HL-60 (cell line): ENCODE measurements around the gene EEF1AKMT3.

ENCODE experiments used
- DNase-seq, 2 experiments: peaks; one replicate each; pipeline ENCODE4 v3.0.0-alpha.2; 2010 to 2020; ENCODE audit warnings: low read depth in 1 of 2, low spot score in 1 of 2
- H3K27ac ChIP-seq: fragments of 250-450 bp; sonication (Bioruptor Pico); replicated peaks from 2 replicates; pipeline ENCODE4 v1.5.1; 2020; ENCODE audit warnings: mild to moderate bottlenecking, moderate library complexity
- H3K27me3 ChIP-seq: fragments of 250-450 bp; sonication (Bioruptor Pico); 2 replicates; pipeline ENCODE4 v1.5.1; 2021; ENCODE audit warnings: mild to moderate bottlenecking, moderate library complexity; ENCODE audit not compliant: insufficient read depth, poor library complexity, severe bottlenecking
- H3K4me3 ChIP-seq: replicated peaks from 2 replicates; pipeline ENCODE4 v1.5.1; 2011; ENCODE audit warnings: mild to moderate bottlenecking, control low read depth, low read length; ENCODE audit not compliant: insufficient read depth
- CTCF ChIP-seq: IDR thresholded peaks from one replicate; pipeline ENCODE4 v1.5.1; 2011; ENCODE audit warnings: low read length, control low read depth, inconsistent platforms; ENCODE audit not compliant: insufficient read depth
- GABPA ChIP-seq: IDR thresholded peaks from 2 replicates; pipeline ENCODE4 v1.6.1; 2012; ENCODE audit warnings: low read depth
- POLR2AphosphoS5 ChIP-seq: IDR thresholded peaks from 2 replicates; pipeline ENCODE4 v1.6.1; 2012; ENCODE audit warnings: low read depth
- REST ChIP-seq: IDR thresholded peaks from 2 replicates; pipeline ENCODE4 v1.6.1; 2012; ENCODE audit warnings: low read depth; ENCODE audit not compliant: insufficient replicate concordance
- SPI1 ChIP-seq: IDR thresholded peaks from 2 replicates; pipeline ENCODE4 v1.6.1; 2012; ENCODE audit warnings: low read depth, mild to moderate bottlenecking, borderline replicate concordance

Gene EEF1AKMT3

GRCh38 chr12:57826966-57827365 is 54.6 kb downstream of the EEF1AKMT3 start:
- Histone ChIP-seq H3K4me3 (no peak overlapping the region), H3K27me3 (no peaks in the 10 kb centered on the region), H3K27ac (no peak overlapping the region)
- TF ChIP-seq SPI1 (no peak), GABPA (no peak), REST (no peak), CTCF (no peak), POLR2AphosphoS5 (no peak)
- no peak for DNase-seq

GRCh38 chr12:57829025-57829777 is 56.8 kb downstream of the EEF1AKMT3 start:
- no peaks in the 10 kb centered on the region for H3K27me3 ChIP-seq
- no peak overlapping the region for H3K27ac ChIP-seq
- no peak overlapping the region for H3K4me3 ChIP-seq
- DNase-seq = peak; percentile 27 to 52
- TF ChIP-seq REST = no peak
- TF ChIP-seq GABPA = no peak
- no peak for TF ChIP-seq CTCF
- TF ChIP-seq POLR2AphosphoS5 = no peak
- TF ChIP-seq SPI1 = no peak

GRCh38 chr12:57830393-57830792 is 58.0 kb downstream of the EEF1AKMT3 start:
- Histone ChIP-seq H3K27ac (no peak overlapping the region), H3K27me3 (no peaks in the 10 kb centered on the region), H3K4me3 (no peak overlapping the region)
- TF ChIP-seq CTCF = no peak
- no peak for TF ChIP-seq GABPA
- no peak for TF ChIP-seq POLR2AphosphoS5
- TF ChIP-seq REST = no peak
- TF ChIP-seq SPI1 = no peak
- no peak for DNase-seq
